22Rv1 (cell line): ENCODE data around the gene GLYR1.

Source experiments
- ZFX ChIP-seq: fragments of 450-650 bp; IDR thresholded peaks from 2 replicates; pipeline ENCODE4 v1.6.1; 2017; ENCODE audit warnings: antibody characterized with exemption, borderline replicate concordance
- TF ChIP-seq, protein P1 (sequence below): fragments of 450-650 bp; IDR thresholded peaks from 2 replicates; pipeline ENCODE4 v1.5.1; 2017; ENCODE audit warnings: mild to moderate bottlenecking

DNA sequence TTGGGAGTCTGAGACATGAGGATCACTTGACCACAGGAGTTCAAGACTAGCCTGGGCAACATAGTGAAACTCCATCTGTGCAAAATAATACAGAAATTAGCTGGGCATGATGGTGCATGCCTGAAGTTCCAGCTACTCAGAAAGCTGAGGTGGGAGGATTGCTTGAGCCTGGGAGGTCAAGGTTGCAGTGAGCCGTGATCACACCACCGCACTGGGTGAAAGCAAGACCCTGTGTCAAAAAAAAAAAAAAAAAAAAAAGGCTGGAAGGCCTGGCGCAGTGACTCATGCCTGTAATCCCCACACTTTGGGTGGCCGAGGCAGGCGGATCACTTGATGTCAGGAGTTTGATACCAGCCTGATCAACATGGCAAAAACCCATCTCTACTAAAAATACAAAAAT lies 8.3 kb upstream of the GLYR1 start:
- TF ChIP-seq, protein P1, sequence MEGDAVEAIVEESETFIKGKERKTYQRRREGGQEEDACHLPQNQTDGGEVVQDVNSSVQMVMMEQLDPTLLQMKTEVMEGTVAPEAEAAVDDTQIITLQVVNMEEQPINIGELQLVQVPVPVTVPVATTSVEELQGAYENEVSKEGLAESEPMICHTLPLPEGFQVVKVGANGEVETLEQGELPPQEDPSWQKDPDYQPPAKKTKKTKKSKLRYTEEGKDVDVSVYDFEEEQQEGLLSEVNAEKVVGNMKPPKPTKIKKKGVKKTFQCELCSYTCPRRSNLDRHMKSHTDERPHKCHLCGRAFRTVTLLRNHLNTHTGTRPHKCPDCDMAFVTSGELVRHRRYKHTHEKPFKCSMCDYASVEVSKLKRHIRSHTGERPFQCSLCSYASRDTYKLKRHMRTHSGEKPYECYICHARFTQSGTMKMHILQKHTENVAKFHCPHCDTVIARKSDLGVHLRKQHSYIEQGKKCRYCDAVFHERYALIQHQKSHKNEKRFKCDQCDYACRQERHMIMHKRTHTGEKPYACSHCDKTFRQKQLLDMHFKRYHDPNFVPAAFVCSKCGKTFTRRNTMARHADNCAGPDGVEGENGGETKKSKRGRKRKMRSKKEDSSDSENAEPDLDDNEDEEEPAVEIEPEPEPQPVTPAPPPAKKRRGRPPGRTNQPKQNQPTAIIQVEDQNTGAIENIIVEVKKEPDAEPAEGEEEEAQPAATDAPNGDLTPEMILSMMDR = no peak
- TF ChIP-seq ZFX = no peak
